GM18907 (cell line): ENCODE data around the gene EP400.

ENCODE experiments used
- ATAC-seq: cut with Tn5 transposase; IDR thresholded peaks from one replicate; pipeline ENCODE4 v1.9.1; 2021; ENCODE audit warnings: mild to moderate bottlenecking, moderate library complexity; ENCODE audit not compliant: unreplicated experiment

The EP400 gene, protein sequence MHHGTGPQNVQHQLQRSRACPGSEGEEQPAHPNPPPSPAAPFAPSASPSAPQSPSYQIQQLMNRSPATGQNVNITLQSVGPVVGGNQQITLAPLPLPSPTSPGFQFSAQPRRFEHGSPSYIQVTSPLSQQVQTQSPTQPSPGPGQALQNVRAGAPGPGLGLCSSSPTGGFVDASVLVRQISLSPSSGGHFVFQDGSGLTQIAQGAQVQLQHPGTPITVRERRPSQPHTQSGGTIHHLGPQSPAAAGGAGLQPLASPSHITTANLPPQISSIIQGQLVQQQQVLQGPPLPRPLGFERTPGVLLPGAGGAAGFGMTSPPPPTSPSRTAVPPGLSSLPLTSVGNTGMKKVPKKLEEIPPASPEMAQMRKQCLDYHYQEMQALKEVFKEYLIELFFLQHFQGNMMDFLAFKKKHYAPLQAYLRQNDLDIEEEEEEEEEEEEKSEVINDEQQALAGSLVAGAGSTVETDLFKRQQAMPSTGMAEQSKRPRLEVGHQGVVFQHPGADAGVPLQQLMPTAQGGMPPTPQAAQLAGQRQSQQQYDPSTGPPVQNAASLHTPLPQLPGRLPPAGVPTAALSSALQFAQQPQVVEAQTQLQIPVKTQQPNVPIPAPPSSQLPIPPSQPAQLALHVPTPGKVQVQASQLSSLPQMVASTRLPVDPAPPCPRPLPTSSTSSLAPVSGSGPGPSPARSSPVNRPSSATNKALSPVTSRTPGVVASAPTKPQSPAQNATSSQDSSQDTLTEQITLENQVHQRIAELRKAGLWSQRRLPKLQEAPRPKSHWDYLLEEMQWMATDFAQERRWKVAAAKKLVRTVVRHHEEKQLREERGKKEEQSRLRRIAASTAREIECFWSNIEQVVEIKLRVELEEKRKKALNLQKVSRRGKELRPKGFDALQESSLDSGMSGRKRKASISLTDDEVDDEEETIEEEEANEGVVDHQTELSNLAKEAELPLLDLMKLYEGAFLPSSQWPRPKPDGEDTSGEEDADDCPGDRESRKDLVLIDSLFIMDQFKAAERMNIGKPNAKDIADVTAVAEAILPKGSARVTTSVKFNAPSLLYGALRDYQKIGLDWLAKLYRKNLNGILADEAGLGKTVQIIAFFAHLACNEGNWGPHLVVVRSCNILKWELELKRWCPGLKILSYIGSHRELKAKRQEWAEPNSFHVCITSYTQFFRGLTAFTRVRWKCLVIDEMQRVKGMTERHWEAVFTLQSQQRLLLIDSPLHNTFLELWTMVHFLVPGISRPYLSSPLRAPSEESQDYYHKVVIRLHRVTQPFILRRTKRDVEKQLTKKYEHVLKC (N-terminal part only)

DNA sequence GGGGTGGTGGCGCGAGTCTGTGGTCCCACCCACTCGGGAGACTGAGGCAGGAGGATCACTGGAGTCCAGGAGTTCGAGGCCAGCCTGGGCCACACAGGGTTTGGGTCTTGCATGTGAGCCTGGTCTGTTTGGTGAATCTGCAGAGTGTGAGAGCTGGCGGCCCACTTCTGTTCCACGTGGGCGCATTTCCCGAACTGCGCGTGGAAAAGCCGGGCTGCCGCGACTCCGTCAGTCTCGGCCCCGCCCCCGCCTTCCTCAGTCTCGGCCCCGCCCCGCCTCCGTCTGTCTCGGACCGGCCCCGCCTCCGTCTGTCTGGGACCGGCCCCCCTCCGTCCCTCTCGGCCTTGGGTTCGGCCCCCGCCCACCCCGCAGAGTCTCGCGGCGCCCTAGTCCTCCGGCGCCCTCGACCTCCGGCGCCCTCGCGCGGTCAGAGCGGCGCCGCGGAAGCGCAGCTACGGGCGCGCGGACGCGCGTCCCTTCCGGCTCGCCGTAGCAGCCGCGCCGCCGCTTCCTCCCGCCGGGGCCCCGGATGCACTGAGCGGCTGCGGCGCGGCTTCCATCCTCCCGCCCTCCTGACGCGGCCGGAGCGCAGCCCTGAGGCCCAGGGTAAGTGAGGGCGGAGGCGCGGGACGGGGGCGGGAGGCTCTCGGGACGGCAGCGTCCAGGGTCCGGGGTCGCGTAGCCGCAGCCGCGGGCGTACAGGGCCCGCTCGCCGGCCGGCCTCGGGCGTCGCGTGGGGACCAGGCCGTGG is at the start of gene EP400:
Gene EP400, plus strand, starts transcription at position 512 of the 751 bp plus-strand sequence. CDS start 10,678 bp downstream, outside the sequence.
- ATAC-seq: peak; percentile 89

- ATAC-seq: no peak
Observed at GRCh38 chr12:131900397-131900796, 49.3 kb upstream of the EP400 start.

- no peak for ATAC-seq
Observed at GRCh38 chr12:131901431-131902331, 48.1 kb upstream of the EP400 start.

- ATAC-seq: no peak
Observed at GRCh38 chr12:131902332-131903241, 47.2 kb upstream of the EP400 start.

GRCh38 chr12:131903270-131904255 is 46.2 kb upstream of the EP400 start:
- no peak for ATAC-seq

GRCh38 chr12:131904346-131904745 is 45.4 kb upstream of the EP400 start:
- ATAC-seq: no peak

DNA sequence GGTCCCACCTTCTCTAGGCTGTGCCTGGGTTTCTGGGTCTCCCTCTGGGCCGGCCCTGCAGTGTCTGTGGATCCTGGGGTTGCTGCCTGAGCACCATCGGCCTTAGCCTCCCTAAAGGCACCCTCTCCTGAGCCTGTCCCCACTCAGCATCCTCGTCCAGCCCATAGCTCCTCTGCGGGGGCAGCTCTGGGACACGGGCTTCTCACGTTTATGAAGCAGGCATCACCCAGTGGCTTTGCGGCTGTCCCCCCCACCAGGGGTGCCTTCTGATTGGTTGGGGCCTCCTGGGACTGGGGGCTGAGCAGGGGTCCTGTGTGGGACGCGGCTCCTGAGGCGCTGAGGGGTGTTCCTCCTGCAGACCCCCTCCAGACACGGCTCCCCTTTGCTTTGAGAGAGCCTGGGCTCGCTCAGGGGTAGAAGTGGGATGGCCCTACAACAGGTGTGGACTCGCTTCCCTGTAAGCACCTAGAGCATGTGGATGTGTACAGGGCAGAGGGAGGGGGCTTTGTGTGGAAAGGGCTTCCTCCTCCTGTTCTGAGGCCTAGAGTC is 44.6 kb upstream of the EP400 start:
- ATAC-seq: no peak

DNA sequence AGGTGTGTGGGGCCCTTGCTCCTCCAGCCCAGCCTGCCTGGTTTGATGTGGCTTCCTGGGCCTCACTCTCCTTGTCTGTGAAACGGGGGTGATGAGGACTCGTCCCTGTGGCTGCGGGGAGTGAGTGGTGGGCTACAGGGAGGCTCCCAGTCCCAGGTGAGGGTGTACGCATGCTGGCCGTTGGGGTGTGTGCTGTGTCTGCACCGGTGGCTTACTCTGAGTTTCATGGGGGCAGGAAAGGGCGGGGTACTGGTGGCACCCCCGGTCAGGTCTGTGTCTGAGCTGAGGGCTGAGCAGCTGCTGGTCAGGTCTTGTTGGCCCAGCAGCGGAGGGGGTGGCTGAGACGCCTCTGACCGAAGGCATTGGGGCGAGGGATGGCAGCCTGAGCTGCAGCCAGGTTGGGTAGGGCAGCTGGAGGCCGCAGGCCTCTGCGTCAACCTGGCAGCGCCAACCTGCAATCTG is 44.1 kb upstream of the EP400 start:
- ATAC-seq: no peak

DNA sequence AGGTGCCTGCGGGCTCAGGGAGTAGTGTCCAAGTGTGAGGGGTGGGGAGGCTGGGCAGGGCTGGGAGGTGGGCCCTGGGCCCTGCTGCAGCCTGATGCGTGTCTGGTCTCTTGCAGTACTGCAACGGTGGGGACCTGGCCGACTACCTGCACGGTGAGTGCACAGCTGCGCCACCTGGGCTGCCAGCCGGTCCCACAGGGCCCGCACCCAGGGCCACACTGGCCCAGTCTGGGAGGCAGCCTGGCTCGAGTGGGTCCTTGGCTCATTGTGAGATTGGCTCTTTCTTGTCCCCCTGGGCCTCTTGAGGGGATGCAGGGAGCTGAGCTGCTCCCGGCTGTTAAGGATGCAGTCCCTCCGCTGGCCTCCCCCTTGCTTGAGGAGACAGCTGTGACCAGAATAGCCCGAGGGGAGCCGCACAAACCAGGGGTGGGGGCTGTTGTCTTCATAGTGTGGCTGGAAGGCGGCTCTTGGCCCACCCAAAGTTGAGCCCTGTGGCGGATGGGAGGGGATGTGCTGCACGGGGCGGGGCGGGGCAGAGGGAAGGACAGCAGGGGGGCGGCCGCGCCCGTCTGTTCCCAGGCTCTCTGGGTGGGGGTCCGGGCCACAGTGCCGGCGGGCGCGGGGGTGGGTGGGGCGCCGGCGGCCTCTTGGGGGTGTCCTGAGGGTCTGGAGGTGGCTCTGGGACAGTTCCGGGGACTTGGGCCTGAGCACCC is 42.2 kb upstream of the EP400 start:
- ATAC-seq: no peak

GRCh38 chr12:131908092-131909080 is 41.4 kb upstream of the EP400 start:
- no peak for ATAC-seq

DNA sequence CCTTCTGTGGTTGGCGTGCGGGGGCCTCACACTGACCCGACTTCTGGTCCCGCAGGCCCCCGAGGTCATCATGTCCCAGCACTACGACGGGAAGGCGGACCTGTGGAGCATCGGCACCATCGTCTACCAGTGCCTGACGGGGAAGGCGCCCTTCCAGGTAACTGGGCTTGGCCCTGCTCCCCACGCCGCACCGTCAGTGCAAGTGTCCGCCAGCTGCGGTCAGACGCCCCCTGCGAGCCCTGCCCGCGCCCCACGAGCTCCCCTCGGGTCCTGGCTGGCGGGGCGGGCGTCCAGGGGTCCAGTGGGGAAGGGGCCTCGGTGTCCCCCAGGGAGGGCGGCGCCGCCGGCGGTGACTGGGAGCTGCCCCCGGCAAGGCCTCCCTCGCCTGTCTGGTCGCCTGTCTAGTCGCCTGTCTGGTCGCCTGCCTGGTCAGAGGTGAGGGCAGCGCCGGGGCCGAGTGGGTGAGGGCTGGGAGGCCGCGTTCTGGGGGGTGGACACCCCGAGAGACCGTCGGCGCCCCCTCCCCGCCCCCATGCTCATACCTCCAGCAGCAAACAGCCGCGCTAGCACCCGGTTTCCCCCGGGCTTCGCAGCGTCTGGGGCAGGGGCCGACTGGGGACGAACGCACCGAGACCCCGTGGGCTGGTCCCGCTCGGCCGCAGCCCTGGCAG is 40.5 kb upstream of the EP400 start:
- no peak for ATAC-seq

DNA sequence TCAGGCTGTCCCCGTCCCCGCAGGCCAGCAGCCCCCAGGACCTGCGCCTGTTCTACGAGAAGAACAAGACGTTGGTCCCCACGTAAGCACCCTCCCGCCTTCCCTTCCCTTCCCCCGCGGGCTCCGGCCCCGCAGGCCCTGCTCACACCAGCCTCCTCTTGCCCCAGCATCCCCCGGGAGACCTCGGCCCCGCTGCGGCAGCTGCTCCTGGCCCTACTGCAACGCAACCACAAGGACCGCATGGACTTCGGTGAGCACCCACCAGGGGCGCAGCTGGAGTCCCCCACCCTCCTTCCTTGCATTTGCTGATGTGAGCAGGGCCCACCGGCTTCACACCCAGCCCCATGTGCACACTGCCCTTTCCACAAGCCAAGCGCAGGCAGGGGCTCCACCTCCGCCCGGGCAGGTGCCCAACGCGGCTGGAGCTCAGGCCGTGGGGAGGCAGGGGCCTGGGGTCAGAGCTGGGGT is 40.0 kb upstream of the EP400 start:
- ATAC-seq: no peak

GRCh38 chr12:131910302-131911027 is 39.3 kb upstream of the EP400 start:
- no peak for ATAC-seq
